ENCODE results near the gene CYP46A1.

The CYP46A1 gene

DNA sequence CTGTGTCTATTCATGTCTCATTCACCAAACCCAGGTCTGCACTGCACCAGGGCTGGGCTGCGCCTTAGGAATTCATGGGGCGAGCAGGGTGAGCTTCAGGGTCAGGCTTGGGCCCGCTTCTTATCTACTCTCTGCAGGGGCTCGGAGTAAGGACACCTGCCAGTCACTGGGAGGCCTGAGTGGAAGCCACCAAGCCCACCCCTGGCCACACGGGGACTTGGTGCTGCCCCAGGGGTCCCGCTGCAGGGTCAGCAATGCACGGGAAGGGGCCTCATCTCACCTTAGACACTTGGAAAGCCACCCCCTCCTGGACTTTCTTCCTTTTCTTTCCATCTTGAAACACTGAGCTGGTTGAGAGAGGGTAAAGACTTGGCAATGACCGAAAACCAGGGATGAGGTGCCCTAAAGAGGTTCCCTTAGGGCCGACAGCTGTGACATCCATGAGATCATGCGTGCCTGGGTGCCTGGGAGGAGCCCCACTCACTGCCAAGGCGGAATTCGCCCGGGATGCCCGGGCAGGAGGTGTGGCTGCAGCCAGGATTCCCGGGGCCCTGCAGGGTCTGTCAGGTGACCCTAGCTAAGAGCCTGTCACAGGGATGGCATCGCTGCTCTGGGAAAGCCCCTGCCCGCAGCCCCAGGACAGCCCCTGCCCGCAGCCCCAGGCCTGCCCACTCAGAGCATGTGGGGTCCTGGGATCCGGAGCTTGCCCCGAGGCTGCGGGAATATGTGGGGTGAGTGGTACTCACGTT is 63.7 kb downstream of the CYP46A1 start:
- H3K4me3 ChIP-seq (ENCODE audit: low read depth, low read length) = no peak overlapping the region
- TF ChIP-seq, protein P1, sequence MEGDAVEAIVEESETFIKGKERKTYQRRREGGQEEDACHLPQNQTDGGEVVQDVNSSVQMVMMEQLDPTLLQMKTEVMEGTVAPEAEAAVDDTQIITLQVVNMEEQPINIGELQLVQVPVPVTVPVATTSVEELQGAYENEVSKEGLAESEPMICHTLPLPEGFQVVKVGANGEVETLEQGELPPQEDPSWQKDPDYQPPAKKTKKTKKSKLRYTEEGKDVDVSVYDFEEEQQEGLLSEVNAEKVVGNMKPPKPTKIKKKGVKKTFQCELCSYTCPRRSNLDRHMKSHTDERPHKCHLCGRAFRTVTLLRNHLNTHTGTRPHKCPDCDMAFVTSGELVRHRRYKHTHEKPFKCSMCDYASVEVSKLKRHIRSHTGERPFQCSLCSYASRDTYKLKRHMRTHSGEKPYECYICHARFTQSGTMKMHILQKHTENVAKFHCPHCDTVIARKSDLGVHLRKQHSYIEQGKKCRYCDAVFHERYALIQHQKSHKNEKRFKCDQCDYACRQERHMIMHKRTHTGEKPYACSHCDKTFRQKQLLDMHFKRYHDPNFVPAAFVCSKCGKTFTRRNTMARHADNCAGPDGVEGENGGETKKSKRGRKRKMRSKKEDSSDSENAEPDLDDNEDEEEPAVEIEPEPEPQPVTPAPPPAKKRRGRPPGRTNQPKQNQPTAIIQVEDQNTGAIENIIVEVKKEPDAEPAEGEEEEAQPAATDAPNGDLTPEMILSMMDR (IDR thresholded peaks at IDR 0.05; ENCODE audit: borderline replicate concordance, insufficient read depth, low read depth, low read length) = no peak

GRCh38 chr14:99748529-99748928 is 64.4 kb downstream of the CYP46A1 start:
- TF ChIP-seq, protein P1 (IDR thresholded peaks at IDR 0.05; ENCODE audit: borderline replicate concordance, insufficient read depth, low read depth, low read length) = no peak
- no peak overlapping the region for H3K4me3 ChIP-seq (ENCODE audit: low read depth, low read length)

GRCh38 chr14:99749142-99749541 is 65.0 kb downstream of the CYP46A1 start:
- TF ChIP-seq, protein P1 (IDR thresholded peaks at IDR 0.05; ENCODE audit: borderline replicate concordance, insufficient read depth, low read depth, low read length) = peak; percentile 35; the same call in 1 of the 2 replicates

GRCh38 chr14:99749763-99750715 is 65.9 kb downstream of the CYP46A1 start:
- no peak overlapping the region for H3K4me3 ChIP-seq (ENCODE audit: low read depth, low read length)
- TF ChIP-seq, protein P1 (IDR thresholded peaks at IDR 0.05; ENCODE audit: borderline replicate concordance, insufficient read depth, low read depth, low read length) = no peak

More at GRCh38 chr14:99749142-99749541, 65.0 kb downstream of the CYP46A1 start:
- no peak overlapping the region for H3K4me3 ChIP-seq (ENCODE audit: low read depth, low read length)

DNA sequence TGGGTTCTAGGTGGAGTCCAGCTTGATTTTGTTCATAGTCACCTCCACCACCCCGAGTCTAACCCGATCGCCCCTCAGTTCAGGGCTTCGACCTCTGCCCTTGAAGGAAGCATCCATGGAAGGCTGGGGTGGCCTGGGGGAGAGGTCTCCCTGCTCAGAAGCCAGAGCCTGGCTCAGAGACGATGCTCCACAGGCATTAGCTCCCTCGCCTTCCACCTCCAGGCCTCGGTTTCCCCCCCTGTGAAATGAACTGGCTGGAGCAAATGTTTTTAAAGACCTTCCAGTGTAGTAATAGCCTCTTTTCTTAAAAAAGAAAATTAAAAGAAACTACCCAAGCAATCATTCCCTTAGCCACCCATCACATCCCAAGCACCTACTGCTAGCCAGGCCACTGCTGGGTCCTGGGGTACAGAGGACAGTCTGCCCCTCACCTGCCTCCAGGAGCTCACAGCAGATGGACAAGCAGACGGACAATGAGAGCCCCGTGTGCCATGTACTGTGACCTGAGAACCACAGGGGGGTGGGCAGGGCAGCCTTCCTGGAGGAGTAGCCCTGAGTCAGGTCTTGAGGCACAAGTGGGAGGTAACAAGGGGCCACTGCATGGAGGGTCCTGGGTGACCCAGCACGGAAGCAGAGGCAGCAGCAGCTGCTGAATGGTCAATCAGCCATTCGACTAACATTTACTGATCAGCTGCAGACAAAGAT is 66.8 kb downstream of the CYP46A1 start:
- H3K4me3 ChIP-seq (ENCODE audit: low read depth, low read length) = no peak overlapping the region
- TF ChIP-seq, protein P1 (IDR thresholded peaks at IDR 0.05; ENCODE audit: borderline replicate concordance, insufficient read depth, low read depth, low read length) = no peak

DNA sequence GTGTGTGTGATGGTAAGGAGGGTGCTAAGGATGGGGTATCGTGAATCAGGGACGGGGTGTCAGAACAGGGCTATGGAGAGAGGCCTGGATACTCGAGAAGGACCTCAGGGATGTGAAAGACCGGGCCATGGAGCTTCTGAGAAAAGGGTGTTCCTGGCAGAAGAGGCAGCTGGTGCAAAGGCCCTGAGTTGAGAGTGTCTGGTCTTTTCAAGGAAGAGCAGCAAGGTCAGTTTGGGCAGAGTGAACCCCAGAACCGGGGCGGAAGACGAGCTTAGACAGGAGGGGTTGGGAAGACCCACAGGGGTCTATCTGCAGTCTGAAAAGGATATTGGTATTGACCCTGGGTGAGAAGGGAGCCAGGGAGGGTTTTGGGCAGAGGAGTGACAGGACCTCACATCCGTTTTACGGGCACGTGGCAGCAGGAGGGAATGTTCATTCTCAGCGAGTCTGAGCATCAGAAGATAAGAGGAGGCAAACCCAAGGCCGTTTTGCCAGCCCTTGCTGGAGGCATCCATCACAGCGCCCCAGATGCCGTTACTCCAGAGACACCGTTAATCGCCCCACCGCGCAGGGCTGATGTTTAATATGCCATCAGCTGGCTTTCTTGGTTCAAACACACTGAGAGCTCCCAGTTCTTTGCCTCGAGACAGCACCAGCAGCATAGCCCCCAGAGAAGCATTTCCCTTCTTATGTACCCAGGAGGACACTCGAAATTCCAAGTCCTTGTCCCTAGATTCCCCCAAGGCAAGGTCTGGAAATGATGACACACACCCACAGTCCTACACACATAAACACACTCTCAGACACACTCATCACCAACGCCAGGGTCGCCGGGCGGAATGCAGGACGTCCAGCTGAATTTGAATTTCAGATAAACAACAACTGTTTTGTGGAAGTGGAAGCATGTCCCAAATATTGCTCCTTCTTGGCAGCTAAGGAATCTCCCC is 67.7 kb downstream of the CYP46A1 start:
- TF ChIP-seq, protein P1 (IDR thresholded peaks at IDR 0.05; ENCODE audit: borderline replicate concordance, insufficient read depth, low read depth, low read length) = no peak

More for the DNA sequence above, 67.7 kb downstream of the CYP46A1 start:
- no peak overlapping the region for H3K4me3 ChIP-seq (ENCODE audit: low read depth, low read length)

All from GM12875 (cell line).